Activated CD4-positive, alpha-beta T cell treated with anti-CD3 and anti-CD28 coated beads, Interleukin-2, amount 50 U/mL, for 16 hours (primary cell): ENCODE measurements around the gene BAHCC1.

Experiments used
- DNase-seq: peaks from one replicate; pipeline ENCODE4 v3.0.0-alpha.2; 2020

BAHCC1 gene

DNA sequence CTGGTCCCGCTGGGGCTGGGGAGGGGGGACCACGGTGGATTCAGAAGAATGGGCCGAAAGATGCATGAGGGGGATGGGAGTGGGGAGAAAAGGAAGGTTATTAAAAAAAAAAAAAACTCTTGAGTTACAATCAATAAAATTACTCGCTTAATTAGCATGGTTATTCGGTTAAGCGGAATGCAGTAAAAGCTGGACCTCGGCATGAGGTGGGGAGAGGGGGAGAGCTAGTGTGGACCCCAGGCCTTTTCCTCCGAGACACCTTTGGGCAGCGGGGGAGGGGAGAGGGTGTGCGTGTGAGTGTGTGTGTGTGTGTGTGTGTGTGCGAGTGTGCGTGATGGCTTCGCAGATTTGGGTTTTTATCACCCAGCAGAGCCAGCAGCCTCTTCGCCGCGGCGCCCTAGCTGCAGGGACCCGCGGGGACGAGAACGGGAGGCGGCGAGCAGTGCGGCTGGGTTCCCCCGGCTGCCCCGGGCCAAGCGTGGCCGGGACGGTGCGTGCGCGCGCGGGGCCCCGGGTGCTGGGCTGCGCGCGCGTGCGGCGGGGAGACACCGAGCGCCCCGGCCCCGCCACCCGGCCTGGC lies 3.7 kb downstream of the BAHCC1 start:
- DNase-seq, result no peak

DNA sequence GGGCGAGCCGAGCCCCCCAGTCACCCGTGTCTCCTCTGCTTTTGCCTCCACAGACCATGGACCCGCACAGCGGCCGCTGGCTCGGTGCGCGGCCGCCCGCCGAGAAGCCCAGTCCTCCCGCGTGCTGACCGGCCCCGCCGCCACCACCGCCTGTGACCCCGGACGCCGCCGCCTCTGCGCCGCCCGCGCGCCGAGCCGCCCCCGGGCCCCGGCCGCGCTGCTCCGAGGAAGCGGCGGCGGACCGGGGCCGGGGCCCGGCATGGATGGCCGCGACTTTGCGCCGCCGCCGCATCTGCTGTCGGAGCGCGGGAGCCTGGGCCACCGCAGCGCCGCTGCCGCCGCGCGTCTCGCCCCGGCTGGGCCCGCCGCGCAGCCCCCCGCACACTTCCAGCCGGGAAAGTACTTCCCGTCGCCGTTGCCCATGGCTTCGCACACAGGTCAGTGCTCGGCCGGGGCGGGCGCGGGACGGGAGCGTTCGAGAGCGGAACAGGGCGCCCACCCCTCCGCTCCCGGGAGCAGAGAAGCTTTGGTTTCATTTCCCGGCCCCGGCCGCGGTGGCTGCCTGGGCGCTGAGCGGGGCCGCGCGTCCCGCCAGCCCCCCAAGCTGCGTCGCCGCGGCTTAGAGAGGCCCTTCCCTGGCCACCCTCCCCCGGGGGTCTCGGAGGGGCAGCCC lies 4.4 kb downstream of the BAHCC1 start:
- DNase-seq, result no peak

DNA sequence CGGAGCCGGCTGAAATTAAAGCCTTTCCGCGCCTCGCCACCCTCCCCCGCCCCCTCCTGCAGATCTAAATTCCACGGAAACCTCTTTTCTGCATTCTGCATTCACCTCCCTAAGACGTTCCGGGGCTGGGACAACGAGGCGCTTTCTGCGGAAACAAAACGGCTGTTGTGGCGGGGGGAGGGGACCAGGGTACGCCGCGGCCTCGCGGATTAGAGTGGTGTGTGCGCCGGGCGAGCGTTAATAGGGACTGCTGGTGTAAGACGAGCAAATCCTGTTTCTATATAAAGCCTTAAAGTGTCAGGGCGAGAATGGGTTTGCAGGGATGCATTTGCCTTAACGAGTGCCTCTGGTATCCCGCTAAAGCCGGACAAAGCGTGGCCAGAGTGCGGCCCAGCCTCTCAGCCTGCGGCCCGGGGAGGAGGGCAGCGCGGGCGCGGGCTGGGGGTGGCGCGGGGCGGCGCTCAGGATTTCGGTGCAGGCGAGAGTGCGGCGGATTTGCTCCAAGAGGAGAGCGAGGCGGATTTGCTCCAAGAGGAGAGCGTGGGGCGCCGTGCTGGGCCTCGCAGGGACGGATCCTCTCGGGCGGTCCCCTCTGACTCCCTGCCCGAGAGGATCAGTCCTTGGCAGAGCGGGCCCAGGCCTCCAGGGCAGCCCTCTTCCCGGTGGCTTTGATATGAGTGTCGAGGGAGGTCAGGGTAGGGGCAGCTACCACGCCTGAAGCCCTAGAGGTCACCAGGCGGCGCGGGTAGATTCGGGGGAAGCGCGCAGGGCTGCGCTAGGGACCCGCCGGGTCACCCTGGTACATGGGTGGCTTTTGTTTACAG lies 5.1 kb downstream of the BAHCC1 start:
- DNase-seq, result no peak

DNA sequence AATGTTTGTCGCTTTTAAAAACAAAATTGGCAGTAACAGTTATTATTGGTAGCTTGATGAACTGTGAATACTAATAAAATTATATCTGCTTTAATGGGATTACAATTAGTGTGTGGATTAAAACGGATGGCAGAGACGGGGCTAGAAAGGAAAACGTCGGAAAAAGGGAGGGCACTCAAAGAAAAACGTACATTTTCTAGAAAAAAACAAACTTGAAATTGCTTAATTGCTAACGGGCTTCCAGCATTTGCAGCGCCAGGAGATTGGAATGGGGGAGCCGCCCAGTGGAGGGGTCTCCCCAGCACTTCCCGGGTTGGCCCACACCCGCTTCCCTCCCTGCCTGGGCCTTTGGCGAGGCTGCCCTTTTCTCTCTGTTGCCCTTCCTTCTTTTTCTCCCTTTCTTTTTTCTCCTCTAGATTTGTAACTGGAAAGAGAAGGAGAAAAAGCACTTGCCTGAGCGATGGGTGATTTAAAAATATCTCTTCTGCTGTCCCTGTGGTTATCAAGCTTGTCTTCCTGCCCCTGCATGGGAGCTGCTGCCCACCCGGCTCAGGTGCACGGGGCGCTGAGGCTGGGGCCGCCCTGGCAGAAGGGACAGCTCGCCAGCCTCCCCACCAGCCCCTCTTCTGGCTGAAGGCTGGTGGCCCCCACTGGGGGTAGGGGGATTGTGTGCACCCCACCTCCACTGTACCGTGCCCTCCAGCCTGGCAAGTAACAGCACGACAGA lies 5.9 kb downstream of the BAHCC1 start:
- DNase-seq, result no peak

DNA sequence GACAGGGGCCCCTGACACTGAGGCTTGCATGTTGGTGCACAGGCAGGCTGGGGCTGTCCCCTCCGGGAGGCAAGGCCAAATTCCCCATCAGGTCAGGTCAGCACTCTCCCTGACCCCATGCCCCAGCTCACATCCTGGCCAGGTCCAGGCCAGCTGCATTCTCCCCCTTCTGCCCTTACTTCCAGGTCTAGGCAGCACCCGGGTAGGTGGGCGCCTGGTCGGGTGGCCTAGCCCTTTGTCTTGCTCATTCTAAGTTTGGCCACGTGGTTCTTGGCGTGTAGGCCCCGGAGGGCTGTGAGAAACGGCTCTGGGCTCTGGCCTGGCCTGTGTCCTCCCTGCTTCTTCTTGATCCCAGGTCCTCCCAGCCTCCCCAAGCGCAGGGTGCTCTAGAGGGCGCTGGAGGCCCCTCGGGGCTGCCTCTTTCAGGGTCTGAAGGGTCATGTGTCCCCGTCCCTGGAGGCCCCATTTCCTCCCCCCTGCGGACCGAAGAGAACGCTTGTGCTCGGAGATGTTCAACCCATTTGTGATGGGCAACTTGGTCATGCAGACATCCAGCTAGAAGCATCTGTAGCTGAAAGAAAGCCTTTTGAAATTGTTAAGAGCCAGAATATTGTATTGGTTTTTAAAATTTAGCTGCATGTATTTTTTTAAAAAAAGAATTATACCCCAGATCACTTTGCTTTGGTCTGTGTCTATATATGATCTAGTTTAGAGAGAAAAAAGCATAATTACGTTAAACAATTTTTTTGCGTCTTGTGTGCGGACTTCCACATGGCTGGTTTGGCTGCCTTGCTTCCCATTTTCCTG lies 6.7 kb downstream of the BAHCC1 start:
- DNase-seq, result no peak

DNA sequence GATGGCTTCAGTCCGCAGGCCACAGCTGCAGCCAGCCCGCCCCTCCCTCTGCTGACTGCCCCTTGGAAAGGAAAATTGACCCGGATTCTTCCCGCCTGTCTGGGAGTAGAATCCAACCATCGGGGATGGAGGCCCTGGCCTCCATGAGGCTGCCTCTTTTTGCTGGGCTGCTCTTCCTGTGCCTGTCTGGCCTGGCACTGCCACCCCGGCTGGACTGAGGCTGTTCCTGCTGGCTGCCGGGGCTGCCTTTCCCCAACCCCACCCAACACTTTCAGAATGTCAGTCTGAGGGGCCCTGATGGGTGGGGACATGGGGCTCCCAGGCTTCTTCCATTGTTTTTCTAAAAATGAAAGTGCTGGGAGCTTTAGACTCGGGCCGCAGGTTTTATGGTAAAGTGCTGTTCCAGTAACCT lies 7.3 kb downstream of the BAHCC1 start:
- no peak for DNase-seq

DNA sequence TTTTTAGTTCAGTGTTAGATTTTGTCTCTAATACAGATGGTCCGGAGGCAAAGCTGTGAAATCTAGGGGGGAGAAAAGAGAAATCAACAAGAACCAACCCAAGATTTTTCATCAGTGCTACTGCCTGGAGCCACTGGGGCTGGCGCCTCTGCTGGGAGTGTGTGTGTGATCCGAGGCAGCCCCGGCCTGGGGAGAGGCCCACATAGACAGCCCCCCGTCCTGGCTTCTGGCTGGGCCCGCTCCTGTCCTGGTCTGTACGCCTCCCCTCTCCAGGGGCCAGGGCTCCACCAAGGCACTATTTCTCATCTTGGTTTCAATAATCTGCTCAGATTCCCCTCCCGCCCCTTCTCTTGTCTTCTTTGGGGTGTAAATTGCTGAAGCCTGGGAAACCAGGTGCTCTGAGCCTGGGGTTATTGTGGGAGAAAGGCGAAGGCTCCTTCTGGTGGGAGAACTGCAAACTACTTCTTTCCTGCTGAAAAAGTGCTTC lies 7.8 kb downstream of the BAHCC1 start:
- DNase-seq, result no peak

DNA sequence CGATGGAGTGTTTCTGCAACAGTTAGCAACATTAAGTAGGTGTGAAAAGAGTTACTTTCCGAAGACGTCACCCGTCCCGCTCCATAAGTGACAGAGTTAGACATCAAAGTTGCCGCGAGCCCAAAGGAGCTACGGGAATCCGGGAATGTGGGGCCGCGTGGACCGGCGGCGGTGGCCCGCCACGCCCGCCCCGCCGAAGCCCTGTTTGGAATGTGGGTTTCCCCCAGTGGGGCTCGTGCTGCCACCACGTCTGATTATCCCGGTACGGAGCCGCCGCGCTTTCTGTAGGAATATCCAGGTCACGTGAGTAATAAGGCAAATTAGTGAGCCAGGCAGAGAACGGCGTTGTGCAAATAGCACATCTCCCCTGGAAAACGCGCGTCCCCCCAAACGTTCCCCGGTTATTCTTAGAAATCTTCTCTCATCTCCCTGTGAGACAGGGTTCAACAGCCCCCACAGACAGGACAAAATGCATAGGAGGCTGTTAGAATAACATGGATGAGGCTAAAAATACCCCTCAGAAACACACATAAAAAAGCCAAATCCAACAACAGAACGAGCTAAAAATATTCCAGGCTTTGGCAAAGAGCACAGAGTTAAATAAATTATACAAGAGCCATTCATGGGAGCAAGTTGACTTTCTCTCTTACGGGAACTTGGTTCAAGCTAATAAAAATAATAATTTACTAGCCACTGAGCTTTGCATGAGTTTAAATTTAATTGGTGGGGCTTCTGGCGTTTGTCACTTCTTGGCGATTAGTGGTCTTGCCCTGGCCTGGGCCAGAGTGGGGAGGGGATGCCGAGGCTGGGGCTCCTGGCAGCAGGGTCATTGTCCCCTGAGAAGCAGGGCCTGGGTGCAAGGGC lies 8.6 kb downstream of the BAHCC1 start:
- no peak for DNase-seq

DNA sequence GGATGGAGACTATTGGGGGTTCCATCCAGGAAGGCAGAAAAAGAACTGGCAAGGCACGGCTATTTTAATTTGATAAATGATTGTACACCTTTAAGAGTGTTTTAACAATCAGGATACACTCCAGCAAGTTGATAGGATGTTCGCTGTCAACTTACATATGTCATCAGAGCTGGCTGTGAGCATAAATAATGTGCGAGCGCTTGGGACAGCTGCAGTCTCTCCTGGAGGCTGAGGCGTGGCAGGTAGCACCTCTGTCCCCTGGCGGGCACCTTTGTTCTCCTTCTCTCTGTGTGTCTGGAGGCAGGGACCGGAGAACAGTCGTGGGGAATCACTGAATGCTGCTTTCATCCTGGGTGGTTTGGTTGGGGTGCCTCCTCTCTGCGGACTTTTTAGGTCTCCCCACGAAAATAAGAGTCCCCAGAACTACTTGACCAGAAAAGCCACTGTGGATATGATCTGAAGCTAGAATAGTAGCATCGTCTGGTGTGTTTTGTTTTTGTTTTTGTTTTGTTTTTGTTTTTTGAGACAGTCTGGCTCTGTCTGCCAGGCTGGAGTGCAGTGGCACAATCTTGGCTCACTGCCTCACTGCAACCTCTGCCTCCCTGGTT lies 9.4 kb downstream of the BAHCC1 start:
- DNase-seq, result no peak

DNA sequence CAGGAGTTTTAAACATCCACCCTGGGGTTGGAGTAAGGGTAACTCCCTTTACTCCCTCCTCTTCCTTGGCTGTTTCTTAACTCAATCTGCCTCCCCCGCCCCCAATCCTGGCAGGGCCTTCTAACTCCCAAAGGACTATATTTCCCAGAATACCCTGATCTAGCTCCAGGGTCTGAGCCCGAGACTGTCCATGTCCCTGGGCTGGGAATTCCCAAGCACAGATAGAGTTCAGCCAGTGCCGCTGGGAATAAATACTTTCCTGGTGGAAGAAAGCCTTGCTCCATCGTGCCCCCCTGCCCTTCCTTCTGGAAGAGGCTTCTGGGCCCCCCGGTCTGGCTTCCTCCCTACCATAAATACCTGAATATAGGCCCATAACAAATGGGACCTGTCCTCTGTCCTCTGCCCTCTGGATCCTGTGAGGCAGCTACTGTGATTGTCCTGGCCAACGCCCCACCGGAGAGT lies 10.2 kb downstream of the BAHCC1 start:
- no peak for DNase-seq

DNA sequence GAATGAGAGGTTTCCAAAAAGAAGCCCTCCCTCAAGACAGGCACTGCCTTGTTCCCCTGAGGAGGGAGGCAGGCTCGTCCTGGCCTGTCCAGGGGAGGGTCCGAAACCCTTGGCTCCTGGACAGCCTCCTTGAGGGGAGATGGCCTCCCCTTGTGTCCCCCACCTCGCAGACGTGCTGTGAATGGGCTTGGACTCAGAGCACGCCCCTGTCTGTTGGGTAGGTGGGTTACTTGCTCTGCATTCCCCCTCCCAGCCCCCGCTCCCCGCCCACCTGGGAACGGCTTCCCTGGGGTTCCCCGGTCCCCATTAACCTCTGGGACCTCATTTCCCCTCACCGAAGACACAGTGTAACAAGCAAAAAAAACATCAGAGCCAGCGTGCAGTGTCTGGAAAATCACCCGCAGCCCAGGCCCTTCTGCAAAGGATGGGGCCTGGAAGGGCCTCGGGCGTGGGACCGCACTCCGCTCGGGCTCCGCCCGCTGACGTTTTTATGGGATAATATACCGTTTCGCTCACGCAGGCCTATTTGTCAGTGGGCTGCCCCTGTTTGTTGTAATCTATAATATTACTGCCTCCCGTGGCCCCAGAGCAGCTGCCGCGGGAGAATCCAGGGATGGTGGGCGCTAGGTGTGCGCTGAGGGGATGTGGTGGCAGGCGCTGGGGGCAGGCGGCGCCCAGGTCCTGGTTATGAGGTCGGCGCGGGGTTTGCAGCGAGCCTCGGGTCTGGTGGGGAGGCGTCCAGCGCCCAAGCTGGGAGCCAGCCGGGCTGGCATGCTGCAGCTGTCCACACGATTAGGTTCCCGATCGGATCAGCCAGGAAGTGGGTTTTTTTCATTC lies 11.1 kb downstream of the BAHCC1 start:
- no peak for DNase-seq

DNA sequence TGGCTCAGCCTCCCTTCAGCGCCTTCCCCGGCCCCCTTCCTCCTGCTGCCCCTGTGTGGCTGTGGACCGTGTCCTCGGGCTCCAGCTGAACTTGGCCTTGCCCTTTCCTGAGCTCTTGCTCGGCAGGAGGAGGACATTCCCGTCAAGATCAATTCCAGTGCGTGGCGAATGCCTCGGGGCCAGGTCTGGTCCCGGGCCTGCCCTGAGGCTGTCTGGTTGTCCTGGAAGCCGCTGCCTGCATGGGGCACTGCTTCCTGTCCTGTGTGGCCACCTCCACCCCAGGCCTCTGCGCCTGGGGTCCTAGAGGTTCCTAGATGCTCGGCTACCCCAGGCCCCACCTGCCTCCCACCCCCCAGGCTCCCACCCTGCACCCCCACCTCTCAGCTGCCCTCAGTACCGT lies 12.8 kb downstream of the BAHCC1 start:
- DNase-seq, result no peak

DNA sequence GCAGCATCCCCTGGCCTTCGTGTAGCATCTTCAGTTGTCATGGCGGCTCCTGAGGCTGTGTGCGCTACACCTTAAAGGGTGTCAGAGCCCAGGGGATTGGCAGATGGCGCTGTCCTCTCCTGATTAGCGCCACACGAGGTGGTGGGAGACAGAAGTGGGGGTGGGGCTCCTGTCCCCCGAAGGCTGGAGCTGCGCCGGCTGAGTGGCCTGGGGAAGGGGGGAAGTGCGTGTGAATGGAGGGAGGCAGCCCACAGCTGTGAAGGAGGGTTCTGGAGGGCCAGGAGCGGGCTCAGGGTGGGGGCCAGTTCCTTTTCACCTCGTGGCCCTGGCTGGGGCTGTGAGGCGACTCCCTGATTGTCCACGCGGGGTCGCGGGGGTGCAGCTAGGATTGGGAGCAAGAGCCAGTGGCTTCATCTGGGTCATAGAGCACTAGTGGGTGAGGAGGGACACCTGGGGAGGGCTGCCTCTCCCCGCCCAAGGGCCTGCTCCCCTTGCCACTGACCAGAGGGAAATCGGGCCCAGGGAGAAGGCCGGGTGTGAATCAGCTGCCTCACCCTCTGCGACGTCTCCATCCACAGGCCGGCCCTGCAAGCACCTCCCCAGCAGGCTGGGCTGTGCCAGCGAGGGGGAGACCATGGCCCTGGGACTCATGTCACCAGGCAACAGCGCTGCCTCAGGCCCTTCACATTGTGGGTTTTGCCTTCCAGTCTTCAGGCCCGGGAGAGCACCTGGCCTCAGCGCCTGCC lies 14.1 kb downstream of the BAHCC1 start:
- no peak for DNase-seq

DNA sequence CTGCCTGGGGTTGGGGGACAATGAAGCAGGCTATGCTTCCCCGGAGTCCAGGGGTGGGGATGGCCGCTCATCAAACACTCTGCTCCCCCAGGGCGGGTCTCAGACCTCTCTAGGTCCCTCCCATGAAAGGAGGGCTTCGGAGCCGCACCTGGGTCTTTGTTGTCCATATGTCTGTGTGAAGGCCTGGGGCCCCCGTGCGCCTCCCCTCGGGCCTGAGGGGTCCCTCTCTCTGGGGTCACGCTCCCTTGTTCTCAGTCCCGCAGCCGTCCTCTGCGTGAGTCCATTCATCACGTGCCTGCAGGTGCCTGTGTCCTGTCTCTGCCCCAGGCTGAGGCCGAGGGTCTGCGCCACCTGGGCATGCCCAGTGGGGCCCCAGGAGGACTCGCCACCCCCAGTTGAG lies 15.6 kb downstream of the BAHCC1 start:
- DNase-seq, result no peak

DNA sequence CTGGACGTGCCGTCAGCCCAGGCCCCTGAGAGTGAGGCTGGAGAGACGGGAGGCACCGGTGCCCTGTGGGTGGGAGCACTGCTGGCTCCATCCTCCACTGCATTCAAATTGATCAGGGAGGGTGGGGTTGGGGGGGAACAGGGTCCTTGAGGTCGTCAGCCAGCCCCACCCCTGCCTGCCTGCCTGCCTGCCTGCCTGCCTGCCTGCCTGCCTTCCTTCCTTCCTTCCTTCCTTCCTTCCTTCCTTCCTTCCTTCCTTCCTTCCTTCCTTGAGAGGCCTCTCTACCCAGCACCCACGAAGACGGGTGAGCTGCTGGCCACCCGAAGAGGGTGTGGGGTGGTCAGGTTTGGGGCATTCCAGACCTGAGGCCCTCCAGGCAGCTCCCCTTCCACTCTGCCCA lies 16.0 kb downstream of the BAHCC1 start:
- no peak for DNase-seq

DNA sequence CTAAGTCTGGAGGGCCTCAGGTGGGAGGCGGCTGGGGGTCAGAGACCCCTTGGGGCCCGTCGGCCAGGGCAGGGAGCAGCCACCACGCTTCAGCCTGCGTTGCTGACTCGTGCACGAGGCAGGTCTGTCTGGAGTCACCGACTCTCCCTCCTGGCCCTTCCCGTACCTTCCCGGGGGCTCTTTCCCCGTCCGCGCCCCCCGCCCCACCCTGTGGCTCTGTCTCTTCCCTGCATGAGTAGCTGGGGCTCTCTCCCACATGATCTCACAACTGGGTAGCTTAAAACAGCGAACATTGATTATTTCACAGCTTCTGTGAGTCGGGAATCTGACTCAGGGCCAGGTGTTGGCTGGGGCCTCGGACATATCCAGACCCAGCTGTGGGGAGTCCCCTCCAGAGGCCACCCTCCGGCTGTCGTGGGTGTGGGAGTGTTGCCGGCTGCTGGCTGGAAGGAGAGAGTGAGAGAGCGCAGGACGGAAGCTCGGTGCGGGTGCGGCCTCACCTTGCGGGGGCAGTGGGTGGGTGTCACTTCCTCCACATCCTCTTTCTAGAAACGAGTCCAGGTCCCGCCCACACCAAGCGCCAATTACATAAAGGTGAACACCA lies 17.3 kb downstream of the BAHCC1 start:
- DNase-seq, result peak; percentile 23

DNA sequence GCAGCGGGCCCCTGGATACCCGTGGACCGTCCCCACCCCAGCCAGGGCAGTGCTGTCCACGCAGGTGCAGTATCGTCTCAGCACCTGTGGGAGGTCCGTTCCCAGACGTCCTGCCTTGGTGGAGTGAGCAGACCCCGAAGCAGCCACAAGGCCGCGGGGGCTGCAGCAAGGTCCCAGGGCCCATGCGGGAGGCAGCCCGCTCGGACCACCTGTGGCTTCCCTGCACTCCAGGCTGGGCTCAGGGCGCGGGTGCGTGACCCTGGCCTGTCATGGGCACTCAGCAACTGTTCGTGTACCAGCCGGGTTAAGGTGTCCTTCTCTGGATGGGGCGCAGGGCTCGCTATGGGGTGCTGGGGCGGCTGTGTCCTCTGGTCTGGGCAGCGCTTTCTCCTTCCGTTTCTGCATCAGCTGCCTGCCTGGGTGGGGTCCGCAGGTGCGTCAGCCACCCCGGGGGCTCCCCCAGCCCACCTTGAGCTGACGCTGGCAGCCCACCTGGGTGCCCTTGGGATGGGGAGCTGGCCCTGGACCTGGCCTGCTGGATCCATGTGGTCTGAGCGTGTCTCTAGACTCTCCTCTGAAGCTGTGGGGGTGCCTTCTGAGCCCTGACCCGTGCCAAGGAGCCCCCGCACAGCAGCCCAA lies 18.4 kb downstream of the BAHCC1 start:
- DNase-seq, result no peak
